Neural progenitor cell (in vitro differentiated cells): ENCODE data around the gene NAPG. TPM values are rescaled to one million over a fixed set of nuclear protein-coding genes. Genes with fewer than 3 reads are reported as not detected.

ENCODE experiments used
- DNase-seq: peaks from one replicate; pipeline ENCODE4 v3.0.0-alpha.2; 2016; ENCODE audit warnings: low spot score
- H2AFZ ChIP-seq: fragments of 200-600 bp; sonication (generic); replicated peaks from 2 replicates; pipeline ENCODE4 v1.6.1; 2016; ENCODE audit warnings: antibody characterized with exemption
- H3F3A ChIP-seq: fragments of 200-600 bp; sonication (generic); 2 replicates; pipeline ENCODE4 v1.6.1; 2016; ENCODE audit warnings: antibody characterized with exemption, low read depth
- H3K27ac ChIP-seq: fragments of 200-600 bp; sonication (generic); 2 replicates; pipeline ENCODE4 v1.5.1; 2016; ENCODE audit warnings: mild to moderate bottlenecking
- H3K27me3 ChIP-seq: fragments of 200-600 bp; sonication (generic); 2 replicates; pipeline ENCODE4 v1.6.1; 2016; ENCODE audit warnings: mild to moderate bottlenecking, moderate library complexity
- H3K36me3 ChIP-seq: fragments of 200-600 bp; sonication (generic); 2 replicates; pipeline ENCODE4 v1.5.1; 2016
- H3K4me1 ChIP-seq: fragments of 200-600 bp; sonication (generic); 2 replicates; pipeline ENCODE4 v1.6.1; 2016; ENCODE audit warnings: mixed run types
- H3K4me2 ChIP-seq: fragments of 200-600 bp; sonication (generic); 2 replicates; pipeline ENCODE4 v1.6.1; 2016
- H3K4me3 ChIP-seq: fragments of 200-600 bp; sonication (generic); 2 replicates; pipeline ENCODE4 v1.5.1; 2016
- H3K79me2 ChIP-seq: fragments of 200-600 bp; sonication (generic); 2 replicates; pipeline ENCODE4 v1.6.1; 2016; ENCODE audit warnings: low read depth
- H3K9ac ChIP-seq: fragments of 200-600 bp; sonication (generic); 2 replicates; pipeline ENCODE4 v1.6.1; 2016
- H3K9me3 ChIP-seq: fragments of 200-600 bp; sonication (generic); 2 replicates; pipeline ENCODE4 v1.5.1; 2016; ENCODE audit warnings: low read depth
- H4K20me1 ChIP-seq: fragments of 200-600 bp; sonication (generic); 2 replicates; pipeline ENCODE4 v1.6.1; 2016; ENCODE audit warnings: low read depth
- H3K27ac Mint-ChIP-seq: 3 replicates; pipeline ENCODE4 v1.8.0; 2021; ENCODE audit warnings: mixed read lengths
- H3K27me3 Mint-ChIP-seq: 2 replicates; pipeline ENCODE4 v1.8.0; 2022; ENCODE audit warnings: low read depth, mild to moderate bottlenecking, inconsistent platforms, moderate library complexity, mixed read lengths; ENCODE audit not compliant: insufficient read depth
- H3K36me3 Mint-ChIP-seq: 3 replicates; pipeline ENCODE4 v1.8.0; 2021; ENCODE audit warnings: mixed read lengths
- H3K4me1 Mint-ChIP-seq: 3 replicates; pipeline ENCODE4 v1.8.0; 2021; ENCODE audit warnings: mixed read lengths
- H3K4me3 Mint-ChIP-seq: 3 replicates; pipeline ENCODE4 v1.8.0; 2021; ENCODE audit warnings: mild to moderate bottlenecking, moderate library complexity, mixed read lengths
- H3K9me3 Mint-ChIP-seq: 3 replicates; pipeline ENCODE4 v1.8.0; 2020; ENCODE audit warnings: mixed read lengths
- CTCF ChIP-seq: fragments of 200-600 bp; sonication (generic); IDR thresholded peaks from 2 replicates; pipeline ENCODE4 v1.5.1; 2017; ENCODE audit warnings: antibody characterized with exemption, mild to moderate bottlenecking
- EZH2 ChIP-seq: fragments of 200-600 bp; sonication (generic); IDR thresholded peaks from 2 replicates; pipeline ENCODE4 v1.6.1; 2017; ENCODE audit warnings: antibody characterized with exemption, mild to moderate bottlenecking, moderate library complexity
- EZH2phosphoT487 ChIP-seq: fragments of 200-600 bp; sonication (generic); IDR thresholded peaks from 2 replicates; pipeline ENCODE4 v1.6.1; 2017; ENCODE audit warnings: antibody characterized with exemption
- total RNA-seq: library from RNA; depleted of rRNA; stranded (reverse); fragments of >200 nt; gene quantifications from 2 replicates; pipeline ENCODE4 v1.2.3, GENCODE V29; 2015; ENCODE audit warnings: low replicate concordance

The NAPG gene
- total RNA-seq, 1 donor from 2014 or later: 56.6 TPM

GRCh38 chr18:10558967-10559298 lies 33.1 kb downstream of the NAPG start:
- Mint-ChIP-seq H3K9me3 (peaks cover 6% of the 10 kb centered on the region), H3K4me1 (peaks cover 3% of the 10 kb centered on the region), H3K4me3 (no peak overlapping the region), H3K27ac (no peak overlapping the region), H3K27me3 (no peaks in the 10 kb centered on the region), H3K36me3 (peaks cover 42% of the 10 kb centered on the region)
- Histone ChIP-seq H3K9me3 (no peaks in the 10 kb centered on the region), H3F3A (no peaks in the 10 kb centered on the region), H3K27me3 (no peaks in the 10 kb centered on the region), H3K79me2 (no peaks in the 10 kb centered on the region), H2AFZ (no peak overlapping the region), H3K4me2 (no peak overlapping the region), H3K4me1 (no peaks in the 10 kb centered on the region), H3K27ac (no peak overlapping the region), H3K36me3 (peaks cover 11% of the 10 kb centered on the region), H3K4me3 (no peak overlapping the region), H3K9ac (no peak overlapping the region), H4K20me1 (no peaks in the 10 kb centered on the region)
- TF ChIP-seq EZH2 (no peak), CTCF (no peak), EZH2phosphoT487 (no peak)
- DNase-seq: no peak

- H3K36me3 Mint-ChIP-seq: peaks cover 35% of the 10 kb centered on the region
- no peaks in the 10 kb centered on the region for H4K20me1 ChIP-seq
- no peak overlapping the region for H3K27ac ChIP-seq
Measured at GRCh38 chr18:10559553-10560451, 34.0 kb downstream of the NAPG start.

GRCh38 chr18:10560452-10561045 lies 34.7 kb downstream of the NAPG start:
- H3K36me3 ChIP-seq: peaks cover 6% of the 10 kb centered on the region
- no peak overlapping the region for H3K27ac Mint-ChIP-seq
- H3K27me3 ChIP-seq: no peaks in the 10 kb centered on the region
- H3F3A ChIP-seq: no peaks in the 10 kb centered on the region
- peaks cover 6% of the 10 kb centered on the region for H3K9me3 Mint-ChIP-seq
- peak overlapping the region; percentile 88 for H2AFZ ChIP-seq
- H3K9me3 ChIP-seq: no peaks in the 10 kb centered on the region
- H3K4me3 Mint-ChIP-seq: peak overlapping the region; percentile 16
- H3K79me2 ChIP-seq: no peaks in the 10 kb centered on the region
- no peak overlapping the region for H3K4me3 ChIP-seq
- no peak overlapping the region for H3K9ac ChIP-seq
- TF ChIP-seq EZH2phosphoT487 (no peak), CTCF (peak; percentile 87)
- peaks cover 8% of the 10 kb centered on the region for H3K4me1 Mint-ChIP-seq
- DNase-seq: peak; percentile 83
- no peaks in the 10 kb centered on the region for H4K20me1 ChIP-seq
- no peaks in the 10 kb centered on the region for H3K4me1 ChIP-seq
- H3K27me3 Mint-ChIP-seq: no peaks in the 10 kb centered on the region
- no peak overlapping the region for H3K4me2 ChIP-seq
- H3K36me3 Mint-ChIP-seq: peaks cover 30% of the 10 kb centered on the region
- H3K27ac ChIP-seq: no peak overlapping the region

More at GRCh38 chr18:10559553-10560451, 34.0 kb downstream of the NAPG start:
- Histone ChIP-seq H3K9me3 (no peaks in the 10 kb centered on the region), H3K36me3 (peaks cover 6% of the 10 kb centered on the region), H3K4me1 (no peaks in the 10 kb centered on the region), H2AFZ (peak overlapping the region; percentile 88), H3K9ac (no peak overlapping the region), H3K4me3 (no peak overlapping the region), H3K79me2 (no peaks in the 10 kb centered on the region), H3K27me3 (no peaks in the 10 kb centered on the region), H3F3A (no peaks in the 10 kb centered on the region), H3K4me2 (no peak overlapping the region)
- Mint-ChIP-seq H3K27me3 (no peaks in the 10 kb centered on the region), H3K4me1 (peaks cover 3% of the 10 kb centered on the region), H3K27ac (no peak overlapping the region), H3K4me3 (no peak overlapping the region), H3K9me3 (peaks cover 6% of the 10 kb centered on the region)
- TF ChIP-seq EZH2: no peak
- no peak for TF ChIP-seq EZH2phosphoT487
- TF ChIP-seq CTCF: no peak
- DNase-seq: no peak
